Activated T-cell treated with anti-CD3 and anti-CD28 coated beads, Interleukin-2, amount 50 U/mL, for 72 hours (primary cell): ENCODE measurements around the gene C11orf97. TPM values are rescaled to one million over a fixed set of nuclear protein-coding genes. Genes with fewer than 3 reads are reported as not detected.

Experiments
- ATAC-seq, 2 donors: fragments of 150-1000 bp; cut with Tn5 transposase; replicated peaks in 1 of 2; 2 replicates each; pipeline ENCODE4 v1.10.0; 2021; ENCODE audit warnings: moderate library complexity in 2 of 2, mild to moderate bottlenecking in 1 of 2
- DNase-seq, 2 donors: peaks; one replicate each; pipeline ENCODE4 v3.0.0; 2021 to 2022; ENCODE audit warnings: mixed read lengths in 1 of 2
- H3K27ac Mint-ChIP-seq: one replicate; pipeline ENCODE4 v1.8.0; 2022; ENCODE audit warnings: mild to moderate bottlenecking, moderate library complexity, mixed read lengths
- H3K27me3 Mint-ChIP-seq: one replicate; pipeline ENCODE4 v1.8.0; 2022; ENCODE audit warnings: low read depth, mixed read lengths
- H3K36me3 Mint-ChIP-seq, 2 donors: one replicate each; pipeline ENCODE4 v1.8.0; 2022; ENCODE audit warnings: mixed read lengths in 2 of 2, mild to moderate bottlenecking in 1 of 2; ENCODE audit not compliant: insufficient read depth in 2 of 2
- H3K4me1 Mint-ChIP-seq: one replicate; pipeline ENCODE4 v1.8.0; 2022; ENCODE audit warnings: low read depth, mixed read lengths
- H3K4me3 Mint-ChIP-seq, 2 donors: one replicate each; pipeline ENCODE4 v1.8.0; 2022; ENCODE audit warnings: mild to moderate bottlenecking in 2 of 2, mixed read lengths in 2 of 2, moderate library complexity in 2 of 2
- H3K9me3 Mint-ChIP-seq, 2 donors: one replicate each; pipeline ENCODE4 v1.8.0; 2022; ENCODE audit warnings: mixed read lengths in 2 of 2
- total RNA-seq, 2 donors: library from RNA; stranded (reverse); gene quantifications; one replicate each; pipeline ENCODE4 v1.2.3, GENCODE V29; 2022

C11orf97 gene
- total RNA-seq, 2 donors from 2014 or later = not detected

DNA sequence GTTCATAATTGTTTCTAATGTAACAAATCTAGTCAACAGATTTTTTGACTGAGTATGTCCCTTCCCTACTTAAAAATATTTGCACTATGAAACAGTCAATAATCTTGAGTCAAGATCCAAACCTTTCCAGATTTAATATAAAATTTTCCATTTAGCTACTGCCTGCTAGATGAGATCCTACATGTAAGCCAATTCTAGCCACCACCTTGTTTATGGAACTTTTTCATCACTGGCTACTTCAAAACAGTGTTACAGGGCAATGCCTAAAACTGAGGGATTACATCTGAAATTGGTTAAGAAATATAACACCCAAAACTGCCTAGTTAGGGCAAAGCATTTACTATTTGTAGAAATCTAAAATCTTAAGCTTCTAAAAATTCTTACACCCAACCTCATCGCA lies 20.9 kb downstream of the C11orf97 start:
- ATAC-seq = no peak
- no peaks in the 10 kb centered on the region for H3K4me1 Mint-ChIP-seq
- no peaks in the 10 kb centered on the region for H3K9me3 Mint-ChIP-seq
- H3K27ac Mint-ChIP-seq = no peak overlapping the region
- H3K4me3 Mint-ChIP-seq = no peak overlapping the region
- no peak for DNase-seq
- no peaks in the 10 kb centered on the region for H3K36me3 Mint-ChIP-seq
- H3K27me3 Mint-ChIP-seq = peaks cover 7% of the 10 kb centered on the region

DNA sequence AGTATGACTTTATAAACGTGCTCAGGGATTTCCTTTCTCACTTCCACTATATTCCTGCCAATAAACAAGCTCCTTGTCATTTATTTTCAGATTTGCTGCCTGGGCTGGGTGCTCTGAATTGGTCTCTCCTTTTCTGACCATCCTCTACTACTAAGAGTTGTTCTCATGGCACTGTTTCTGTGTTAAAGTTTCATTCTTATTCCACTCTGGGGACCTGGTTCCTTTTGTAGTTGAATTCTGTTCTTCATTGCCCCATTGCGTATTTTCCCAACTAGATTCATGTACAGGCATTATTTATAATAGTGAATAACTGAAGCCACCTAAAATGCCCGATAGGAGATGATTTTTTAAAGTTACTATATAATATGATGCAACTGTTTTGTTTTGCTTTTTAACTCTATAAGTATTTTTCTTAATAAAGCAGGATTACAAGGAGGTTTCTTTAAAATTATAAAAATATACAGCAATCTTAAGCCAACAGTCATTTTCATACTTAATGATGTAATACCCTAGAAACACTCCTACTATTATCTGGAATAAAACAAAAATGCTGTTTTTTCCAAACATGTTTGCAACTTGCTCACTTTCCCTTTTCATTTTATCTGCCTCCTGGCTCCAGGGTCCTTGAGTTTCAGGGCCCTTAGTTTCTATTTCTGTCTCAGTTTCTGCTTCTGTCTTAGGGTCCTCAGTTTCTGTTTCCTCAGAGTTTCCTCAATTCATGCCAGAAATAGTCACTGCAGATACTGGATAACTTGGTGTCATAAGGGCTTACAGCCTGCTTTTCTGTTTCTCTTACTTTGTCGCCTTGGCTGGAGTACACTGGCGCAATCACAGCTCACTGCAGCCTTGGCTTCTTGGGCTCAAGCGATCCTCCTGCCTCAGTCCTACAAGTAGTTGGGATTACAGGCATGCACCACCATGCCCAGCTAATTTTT lies 21.7 kb downstream of the C11orf97 start:
- no peaks in the 10 kb centered on the region for H3K36me3 Mint-ChIP-seq
- H3K27ac Mint-ChIP-seq = no peak overlapping the region
- no peak for DNase-seq
- no peaks in the 10 kb centered on the region for H3K4me1 Mint-ChIP-seq
- no peaks in the 10 kb centered on the region for H3K9me3 Mint-ChIP-seq
- ATAC-seq = no peak
- H3K4me3 Mint-ChIP-seq = no peak overlapping the region
- peaks cover 7% of the 10 kb centered on the region for H3K27me3 Mint-ChIP-seq

DNA sequence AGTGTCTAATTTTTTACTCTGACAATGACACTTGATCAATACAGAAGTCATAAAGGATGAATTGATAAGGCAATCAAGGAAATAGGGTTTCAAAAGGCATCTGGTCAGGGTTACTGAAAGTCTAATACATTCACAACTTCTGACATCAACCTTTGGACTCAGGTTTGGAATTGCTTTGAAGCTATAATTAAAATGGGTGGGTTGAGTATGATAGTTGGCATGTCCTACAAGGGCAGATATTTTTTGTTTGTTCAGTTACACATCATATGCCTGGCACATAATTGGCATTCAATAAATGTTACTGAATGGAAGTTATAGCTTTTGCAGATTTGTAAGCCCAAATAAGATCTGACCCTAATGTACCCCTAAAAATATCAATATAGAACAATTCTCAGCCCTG lies 24.1 kb downstream of the C11orf97 start:
- no peak for ATAC-seq
- Mint-ChIP-seq H3K36me3 (no peaks in the 10 kb centered on the region), H3K4me3 (no peak overlapping the region), H3K4me1 (no peaks in the 10 kb centered on the region), H3K9me3 (no peaks in the 10 kb centered on the region), H3K27ac (no peak overlapping the region), H3K27me3 (peaks cover 5% of the 10 kb centered on the region)
- no peak for DNase-seq

DNA sequence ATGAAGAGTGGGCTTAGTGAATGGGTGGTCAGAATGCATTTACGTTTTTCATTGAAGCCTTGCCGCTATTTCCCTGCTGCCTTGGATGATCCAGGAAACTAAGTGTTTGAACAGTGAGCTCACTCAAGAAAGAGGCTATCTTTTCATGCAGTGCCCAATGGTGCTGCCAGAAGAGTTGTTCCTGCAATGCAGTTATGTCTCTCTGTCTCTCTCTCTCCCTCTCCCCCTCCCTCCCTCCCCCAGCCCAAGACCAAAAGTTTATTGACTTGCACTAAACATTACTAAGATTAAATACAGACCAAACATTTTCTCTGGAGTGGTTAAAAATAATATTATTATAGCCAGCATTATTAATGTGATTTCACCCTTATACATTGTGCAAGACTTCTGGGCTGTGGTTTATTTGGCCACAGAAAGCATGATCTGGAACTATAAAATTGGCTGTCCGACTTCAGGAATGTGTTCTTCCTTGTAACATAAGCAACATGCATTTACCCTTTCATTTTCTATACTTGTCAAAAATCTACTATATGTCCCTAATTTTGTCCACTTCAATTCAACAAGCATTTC lies 24.9 kb downstream of the C11orf97 start:
- peaks cover 5% of the 10 kb centered on the region for H3K27me3 Mint-ChIP-seq
- ATAC-seq (no peak), DNase-seq (no peak)
- H3K36me3 Mint-ChIP-seq = no peaks in the 10 kb centered on the region
- no peaks in the 10 kb centered on the region for H3K4me1 Mint-ChIP-seq
- no peak overlapping the region for H3K27ac Mint-ChIP-seq
- H3K4me3 Mint-ChIP-seq = no peak overlapping the region
- H3K9me3 Mint-ChIP-seq = no peaks in the 10 kb centered on the region

DNA sequence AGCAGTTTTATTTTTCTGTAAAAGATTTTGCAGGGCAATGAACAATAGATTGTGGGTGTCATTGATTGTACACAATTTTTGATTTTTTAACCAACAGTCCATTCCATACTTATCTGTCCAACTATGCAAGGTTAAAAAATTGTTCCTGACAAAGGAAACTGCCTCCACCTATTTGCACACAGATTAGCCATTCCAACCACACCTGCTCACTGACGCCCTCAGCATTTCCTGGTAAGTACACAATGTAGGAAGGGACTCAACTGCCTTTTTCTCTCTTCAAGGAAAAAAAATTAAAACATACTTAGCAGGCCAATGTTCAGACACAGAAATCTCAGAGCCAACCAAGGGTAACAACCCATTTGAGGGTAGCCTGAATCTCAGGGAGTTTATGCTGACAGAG lies 27.2 kb downstream of the C11orf97 start:
- ATAC-seq = no peak
- no peak overlapping the region for H3K4me3 Mint-ChIP-seq
- DNase-seq = no peak
- H3K36me3 Mint-ChIP-seq = no peaks in the 10 kb centered on the region
- H3K27ac Mint-ChIP-seq = no peak overlapping the region
- H3K9me3 Mint-ChIP-seq = no peaks in the 10 kb centered on the region
- peaks cover 5% of the 10 kb centered on the region for H3K27me3 Mint-ChIP-seq
- H3K4me1 Mint-ChIP-seq = peaks cover 10% of the 10 kb centered on the region

DNA sequence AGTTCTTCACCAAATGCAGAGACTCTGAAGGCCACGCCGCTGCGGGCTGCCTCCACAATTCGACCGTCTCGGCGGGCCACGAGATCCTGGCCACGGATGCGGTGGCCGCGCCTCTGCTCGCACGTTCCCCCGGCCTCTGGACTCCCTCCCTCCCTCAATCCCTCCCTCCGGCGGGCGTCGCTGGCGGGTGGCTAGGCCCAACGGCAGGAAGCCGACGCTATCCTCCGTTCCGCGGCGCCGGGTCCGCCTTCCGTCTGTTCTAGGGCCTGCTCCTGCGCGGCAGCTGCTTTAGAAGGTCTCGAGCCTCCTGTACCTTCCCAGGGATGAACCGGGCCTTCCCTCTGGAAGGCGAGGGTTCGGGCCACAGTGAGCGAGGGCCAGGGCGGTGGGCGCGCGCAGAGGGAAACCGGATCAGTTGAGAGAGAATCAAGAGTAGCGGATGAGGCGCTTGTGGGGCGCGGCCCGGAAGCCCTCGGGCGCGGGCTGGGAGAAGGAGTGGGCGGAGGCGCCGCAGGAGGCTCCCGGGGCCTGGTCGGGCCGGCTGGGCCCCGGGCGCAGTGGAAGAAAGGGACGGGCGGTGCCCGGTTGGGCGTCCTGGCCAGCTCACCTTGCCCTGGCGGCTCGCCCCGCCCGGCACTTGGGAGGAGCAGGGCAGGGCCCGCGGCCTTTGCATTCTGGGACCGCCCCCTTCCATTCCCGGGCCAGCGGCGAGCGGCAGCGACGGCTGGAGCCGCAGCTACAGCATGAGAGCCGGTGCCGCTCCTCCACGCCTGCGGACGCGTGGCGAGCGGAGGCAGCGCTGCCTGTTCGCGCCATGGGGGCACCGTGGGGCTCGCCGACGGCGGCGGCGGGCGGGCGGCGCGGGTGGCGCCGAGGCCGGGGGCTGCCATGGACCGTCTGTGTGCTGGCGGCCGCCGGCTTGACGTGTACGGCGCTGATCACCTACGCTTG lies 31.7 kb downstream of the C11orf97 start, which contains the start of gene FUT4:
Gene FUT4, plus strand, starts transcription at position 227 of the 951 bp plus-strand sequence. Its CDS starts 213 bp downstream, at position 440.
- Mint-ChIP-seq H3K4me3 (peak within 1 kb of the TSS; percentile 99 to 100), H3K36me3 (peaks cover 2% of the 10 kb centered on the region in 2 donors), H3K27me3 (peaks cover 5% of the 10 kb centered on the region), H3K9me3 (no peaks in the 10 kb centered on the region), H3K27ac (peak within 1 kb of the TSS; percentile 100), H3K4me1 (peaks cover 39% of the 10 kb centered on the region)
- ATAC-seq (peak; percentile 83 to 88), DNase-seq (peak; percentile 82 to 84)

DNA sequence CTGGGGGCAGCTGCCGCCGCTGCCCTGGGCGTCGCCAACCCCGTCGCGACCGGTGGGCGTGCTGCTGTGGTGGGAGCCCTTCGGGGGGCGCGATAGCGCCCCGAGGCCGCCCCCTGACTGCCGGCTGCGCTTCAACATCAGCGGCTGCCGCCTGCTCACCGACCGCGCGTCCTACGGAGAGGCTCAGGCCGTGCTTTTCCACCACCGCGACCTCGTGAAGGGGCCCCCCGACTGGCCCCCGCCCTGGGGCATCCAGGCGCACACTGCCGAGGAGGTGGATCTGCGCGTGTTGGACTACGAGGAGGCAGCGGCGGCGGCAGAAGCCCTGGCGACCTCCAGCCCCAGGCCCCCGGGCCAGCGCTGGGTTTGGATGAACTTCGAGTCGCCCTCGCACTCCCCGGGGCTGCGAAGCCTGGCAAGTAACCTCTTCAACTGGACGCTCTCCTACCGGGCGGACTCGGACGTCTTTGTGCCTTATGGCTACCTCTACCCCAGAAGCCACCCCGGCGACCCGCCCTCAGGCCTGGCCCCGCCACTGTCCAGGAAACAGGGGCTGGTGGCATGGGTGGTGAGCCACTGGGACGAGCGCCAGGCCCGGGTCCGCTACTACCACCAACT lies 32.5 kb downstream of the C11orf97 start:
- H3K27me3 Mint-ChIP-seq = peaks cover 5% of the 10 kb centered on the region
- H3K4me3 Mint-ChIP-seq = peak overlapping the region; percentile 68 to 85
- DNase-seq (no peak), ATAC-seq (peak in 1 of 2 donors; percentile 15)
- no peak overlapping the region for H3K27ac Mint-ChIP-seq
- H3K36me3 Mint-ChIP-seq = peaks cover 2% of the 10 kb centered on the region in 2 donors
- H3K9me3 Mint-ChIP-seq = no peaks in the 10 kb centered on the region
- H3K4me1 Mint-ChIP-seq = peaks cover 40% of the 10 kb centered on the region

DNA sequence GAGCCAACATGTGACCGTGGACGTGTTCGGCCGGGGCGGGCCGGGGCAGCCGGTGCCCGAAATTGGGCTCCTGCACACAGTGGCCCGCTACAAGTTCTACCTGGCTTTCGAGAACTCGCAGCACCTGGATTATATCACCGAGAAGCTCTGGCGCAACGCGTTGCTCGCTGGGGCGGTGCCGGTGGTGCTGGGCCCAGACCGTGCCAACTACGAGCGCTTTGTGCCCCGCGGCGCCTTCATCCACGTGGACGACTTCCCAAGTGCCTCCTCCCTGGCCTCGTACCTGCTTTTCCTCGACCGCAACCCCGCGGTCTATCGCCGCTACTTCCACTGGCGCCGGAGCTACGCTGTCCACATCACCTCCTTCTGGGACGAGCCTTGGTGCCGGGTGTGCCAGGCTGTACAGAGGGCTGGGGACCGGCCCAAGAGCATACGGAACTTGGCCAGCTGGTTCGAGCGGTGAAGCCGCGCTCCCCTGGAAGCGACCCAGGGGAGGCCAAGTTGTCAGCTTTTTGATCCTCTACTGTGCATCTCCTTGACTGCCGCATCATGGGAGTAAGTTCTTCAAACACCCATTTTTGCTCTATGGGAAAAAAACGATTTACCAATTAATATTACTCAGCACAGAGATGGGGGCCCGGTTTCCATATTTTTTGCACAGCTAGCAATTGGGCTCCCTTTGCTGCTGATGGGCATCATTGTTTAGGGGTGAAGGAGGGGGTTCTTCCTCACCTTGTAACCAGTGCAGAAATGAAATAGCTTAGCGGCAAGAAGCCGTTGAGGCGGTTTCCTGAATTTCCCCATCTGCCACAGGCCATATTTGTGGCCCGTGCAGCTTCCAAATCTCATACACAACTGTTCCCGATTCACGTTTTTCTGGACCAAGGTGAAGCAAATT lies 33.3 kb downstream of the C11orf97 start:
- H3K27ac Mint-ChIP-seq = no peak overlapping the region
- H3K4me1 Mint-ChIP-seq = peaks cover 47% of the 10 kb centered on the region

DNA sequence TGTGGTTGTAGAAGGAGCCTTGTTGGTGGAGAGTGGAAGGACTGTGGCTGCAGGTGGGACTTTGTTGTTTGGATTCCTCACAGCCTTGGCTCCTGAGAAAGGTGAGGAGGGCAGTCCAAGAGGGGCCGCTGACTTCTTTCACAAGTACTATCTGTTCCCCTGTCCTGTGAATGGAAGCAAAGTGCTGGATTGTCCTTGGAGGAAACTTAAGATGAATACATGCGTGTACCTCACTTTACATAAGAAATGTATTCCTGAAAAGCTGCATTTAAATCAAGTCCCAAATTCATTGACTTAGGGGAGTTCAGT lies 33.9 kb downstream of the C11orf97 start:
- Mint-ChIP-seq H3K27ac (no peak overlapping the region), H3K4me3 (peak overlapping the region; percentile 68 to 85), H3K9me3 (no peaks in the 10 kb centered on the region), H3K4me1 (peaks cover 52% of the 10 kb centered on the region), H3K27me3 (no peaks in the 10 kb centered on the region), H3K36me3 (peaks cover 2% of the 10 kb centered on the region in 2 donors)
- ATAC-seq (no peak), DNase-seq (no peak)

More for the DNA sequence above, 33.3 kb downstream of the C11orf97 start:
- Mint-ChIP-seq H3K27me3 (no peaks in the 10 kb centered on the region), H3K4me3 (peak overlapping the region; percentile 68 to 85), H3K9me3 (no peaks in the 10 kb centered on the region), H3K36me3 (peaks cover 2% of the 10 kb centered on the region in 2 donors)
- DNase-seq (peak in 1 of 2 donors; percentile 1), ATAC-seq (no peak)

DNA sequence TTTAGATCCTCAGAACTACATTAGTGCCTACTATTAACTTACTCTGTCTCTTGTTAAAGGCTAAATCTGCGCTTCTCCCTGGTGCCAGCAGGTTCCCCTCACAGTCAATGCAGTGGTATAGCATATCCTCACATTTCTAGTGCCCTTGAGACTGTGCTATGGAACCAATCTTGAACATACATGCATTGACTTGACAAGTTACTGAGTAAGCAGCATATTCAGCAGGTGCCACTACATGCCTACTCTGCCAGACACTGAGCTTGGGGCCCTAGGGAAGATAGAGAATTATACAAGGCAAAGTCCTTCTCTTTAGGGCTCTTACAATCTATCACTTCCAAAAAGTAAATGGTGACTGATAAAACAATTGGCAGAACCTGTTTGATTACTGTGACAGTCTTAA lies 34.6 kb downstream of the C11orf97 start:
- no peaks in the 10 kb centered on the region for H3K27me3 Mint-ChIP-seq
- H3K4me1 Mint-ChIP-seq = peaks cover 52% of the 10 kb centered on the region
- H3K27ac Mint-ChIP-seq = peak overlapping the region; percentile 25
- H3K36me3 Mint-ChIP-seq = peaks cover 2% of the 10 kb centered on the region in 2 donors
- ATAC-seq = no peak
- peak in 1 of 2 donors; percentile 4 for DNase-seq
- peak overlapping the region; percentile 25 to 74 for H3K4me3 Mint-ChIP-seq
- H3K9me3 Mint-ChIP-seq = no peaks in the 10 kb centered on the region

DNA sequence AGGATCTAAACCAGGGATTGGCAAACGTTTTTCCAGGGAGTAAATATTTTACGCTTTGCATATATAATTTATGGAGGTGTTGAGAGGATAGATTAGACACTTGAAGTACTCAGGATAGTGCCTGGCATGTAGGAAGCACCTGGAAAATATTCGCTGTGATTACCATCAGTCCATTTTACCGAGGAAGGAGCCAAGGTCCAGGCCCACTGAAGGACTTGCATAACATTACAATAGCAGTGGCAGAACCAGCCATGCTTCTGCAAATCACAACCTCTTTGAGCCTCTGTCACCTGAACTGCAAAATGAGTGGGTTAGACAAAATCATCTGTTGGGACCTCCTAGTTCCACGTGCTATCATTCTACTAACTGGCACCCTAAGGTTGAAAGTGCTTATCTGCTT lies 36.9 kb downstream of the C11orf97 start:
- no peaks in the 10 kb centered on the region for H3K27me3 Mint-ChIP-seq
- DNase-seq (no peak), ATAC-seq (no peak)
- no peak overlapping the region for H3K27ac Mint-ChIP-seq
- no peaks in the 10 kb centered on the region for H3K9me3 Mint-ChIP-seq
- peaks cover 42% of the 10 kb centered on the region for H3K4me1 Mint-ChIP-seq
- no peak overlapping the region for H3K4me3 Mint-ChIP-seq
- peaks cover 2% of the 10 kb centered on the region in 2 donors for H3K36me3 Mint-ChIP-seq

DNA sequence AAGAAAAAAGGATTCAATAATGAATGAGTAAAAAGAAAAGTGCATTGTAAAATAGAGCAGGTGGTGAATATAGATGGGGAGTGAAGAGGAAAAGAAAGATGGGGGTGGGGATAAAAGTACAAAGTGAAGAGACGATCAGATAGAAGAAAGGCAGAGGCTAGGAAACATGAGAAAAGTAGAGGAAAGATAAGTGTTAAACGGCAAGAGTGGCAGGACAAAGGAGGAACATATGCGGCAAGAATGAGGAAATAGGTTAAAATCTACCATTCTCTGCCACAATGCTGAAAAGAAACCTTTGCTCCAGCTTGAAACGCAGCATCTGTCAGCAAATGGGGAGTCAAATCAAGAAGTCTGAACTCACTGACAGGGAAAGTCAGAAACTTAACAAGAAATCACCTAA lies 38.3 kb downstream of the C11orf97 start:
- Mint-ChIP-seq H3K36me3 (peaks cover under 1 to 2% of the 10 kb centered on the region in 2 donors), H3K4me3 (peak overlapping the region; percentile 3 to 19), H3K9me3 (no peaks in the 10 kb centered on the region), H3K4me1 (peaks cover 36% of the 10 kb centered on the region), H3K27me3 (no peaks in the 10 kb centered on the region), H3K27ac (peak overlapping the region; percentile 8)
- ATAC-seq = peak in 1 of 2 donors; percentile 43
- no peak for DNase-seq
